IgD-negative memory B cell (primary cell): ENCODE results near the gene PDIA5. TPM values are rescaled to one million over a fixed set of nuclear protein-coding genes. Genes with fewer than 3 reads are reported as not detected.

Source experiments
- H3K27ac Mint-ChIP-seq, 3 donors: one replicate each; pipeline ENCODE4 v1.8.0; 2020 to 2022; ENCODE audit warnings: mild to moderate bottlenecking in 3 of 3, mixed read lengths in 3 of 3, moderate library complexity in 1 of 3
- H3K27me3 Mint-ChIP-seq: one replicate; pipeline ENCODE4 v1.8.0; 2021; ENCODE audit warnings: mixed read lengths
- H3K36me3 Mint-ChIP-seq: one replicate; pipeline ENCODE4 v1.8.0; 2020; ENCODE audit warnings: mild to moderate bottlenecking, mixed read lengths
- H3K4me1 Mint-ChIP-seq, 3 donors: one replicate each; pipeline ENCODE4 v1.8.0; 2020 to 2022; ENCODE audit warnings: mixed read lengths in 3 of 3, mild to moderate bottlenecking in 1 of 3
- H3K4me3 Mint-ChIP-seq, 4 donors: one replicate each; pipeline ENCODE4 v1.8.0; 2020 to 2022; ENCODE audit warnings: mild to moderate bottlenecking in 4 of 4, mixed read lengths in 4 of 4, moderate library complexity in 3 of 4
- H3K9me3 Mint-ChIP-seq, 3 donors: one replicate each; pipeline ENCODE4 v1.8.0; 2020 to 2021; ENCODE audit warnings: mixed read lengths in 3 of 3, mild to moderate bottlenecking in 1 of 3
- polyA plus RNA-seq: library from polyadenylated mRNA; unstranded; fragments of 300-500 nt; fragmentation: Illumina TruSeq; gene quantifications from one replicate; pipeline ENCODE4 v1.2.3, GENCODE V29; 2021

The PDIA5 gene
- polyA plus RNA-seq, 1 donor from 2014 or later: 4.2 TPM

GRCh38 chr3:123072152-123072551 is 5.3 kb downstream of the PDIA5 start:
- H3K27ac Mint-ChIP-seq: no peak overlapping the region
- H3K9me3 Mint-ChIP-seq: no peaks in the 10 kb centered on the region
- no peaks in the 10 kb centered on the region for H3K27me3 Mint-ChIP-seq
- H3K4me1 Mint-ChIP-seq: peaks cover 0 to 8% (median 6%) of the 10 kb centered on the region in 3 donors
- H3K4me3 Mint-ChIP-seq: no peak overlapping the region
- H3K36me3 Mint-ChIP-seq: no peaks in the 10 kb centered on the region

- H3K9me3 Mint-ChIP-seq: no peaks in the 10 kb centered on the region
- H3K36me3 Mint-ChIP-seq: no peaks in the 10 kb centered on the region
- H3K4me1 Mint-ChIP-seq: peaks cover 0 to 8% (median 6%) of the 10 kb centered on the region in 3 donors
- no peak overlapping the region for H3K27ac Mint-ChIP-seq
- H3K27me3 Mint-ChIP-seq: no peaks in the 10 kb centered on the region
- H3K4me3 Mint-ChIP-seq: no peak overlapping the region
Observed at GRCh38 chr3:123072564-123072963, 5.7 kb downstream of the PDIA5 start.

- Mint-ChIP-seq H3K36me3 (no peaks in the 10 kb centered on the region), H3K9me3 (no peaks in the 10 kb centered on the region), H3K27me3 (no peaks in the 10 kb centered on the region), H3K27ac (no peak overlapping the region), H3K4me1 (peaks cover 0 to 3% (median 0%) of the 10 kb centered on the region in 3 donors), H3K4me3 (no peak overlapping the region)
Observed at GRCh38 chr3:123075359-123075758, 8.5 kb downstream of the PDIA5 start.

- Mint-ChIP-seq H3K4me3 (no peak overlapping the region), H3K27me3 (no peaks in the 10 kb centered on the region), H3K36me3 (no peaks in the 10 kb centered on the region)
Observed at GRCh38 chr3:123076112-123076495, 9.3 kb downstream of the PDIA5 start.

GRCh38 chr3:123076496-123077418 is 9.9 kb downstream of the PDIA5 start:
- H3K27ac Mint-ChIP-seq: no peak overlapping the region
- H3K4me3 Mint-ChIP-seq: no peak overlapping the region
- H3K27me3 Mint-ChIP-seq: no peaks in the 10 kb centered on the region
- no peaks in the 10 kb centered on the region for H3K9me3 Mint-ChIP-seq
- H3K4me1 Mint-ChIP-seq: peaks cover 2 to 5% (median 3%) of the 10 kb centered on the region in 3 donors
- no peaks in the 10 kb centered on the region for H3K36me3 Mint-ChIP-seq

More at GRCh38 chr3:123076112-123076495, 9.3 kb downstream of the PDIA5 start:
- Mint-ChIP-seq H3K9me3 (no peaks in the 10 kb centered on the region), H3K27ac (no peak overlapping the region), H3K4me1 (peaks cover 0 to 4% (median 0%) of the 10 kb centered on the region in 3 donors)

- no peak overlapping the region for H3K4me3 Mint-ChIP-seq
- no peaks in the 10 kb centered on the region for H3K9me3 Mint-ChIP-seq
- peaks cover 9 to 11% (median 11%) of the 10 kb centered on the region in 3 donors for H3K4me1 Mint-ChIP-seq
- H3K36me3 Mint-ChIP-seq: no peaks in the 10 kb centered on the region
- no peaks in the 10 kb centered on the region for H3K27me3 Mint-ChIP-seq
- H3K27ac Mint-ChIP-seq: no peak overlapping the region
Observed at GRCh38 chr3:123078101-123078500, 11.3 kb downstream of the PDIA5 start.

- Mint-ChIP-seq H3K4me3 (no peak overlapping the region), H3K36me3 (no peaks in the 10 kb centered on the region), H3K9me3 (peaks cover 0 to 2% (median 0%) of the 10 kb centered on the region in 3 donors), H3K4me1 (peaks cover 12 to 18% (median 14%) of the 10 kb centered on the region in 3 donors), H3K27ac (no peak overlapping the region), H3K27me3 (no peaks in the 10 kb centered on the region)
Observed at GRCh38 chr3:123080864-123081562, 14.2 kb downstream of the PDIA5 start.

- H3K27me3 Mint-ChIP-seq: no peaks in the 10 kb centered on the region
- peaks cover 3% of the 10 kb centered on the region for H3K36me3 Mint-ChIP-seq
- H3K4me1 Mint-ChIP-seq: peaks cover 12 to 18% (median 14%) of the 10 kb centered on the region in 3 donors
- no peak overlapping the region for H3K4me3 Mint-ChIP-seq
- peaks cover 0 to 2% (median 0%) of the 10 kb centered on the region in 3 donors for H3K9me3 Mint-ChIP-seq
- H3K27ac Mint-ChIP-seq: no peak overlapping the region
Observed at GRCh38 chr3:123081718-123082369, 15.0 kb downstream of the PDIA5 start.

- H3K36me3 Mint-ChIP-seq: peaks cover 6% of the 10 kb centered on the region
- no peak overlapping the region for H3K27ac Mint-ChIP-seq
- H3K4me1 Mint-ChIP-seq: peaks cover 12 to 18% (median 14%) of the 10 kb centered on the region in 3 donors
- H3K9me3 Mint-ChIP-seq: peaks cover 0 to 2% (median 0%) of the 10 kb centered on the region in 3 donors
- no peaks in the 10 kb centered on the region for H3K27me3 Mint-ChIP-seq
- peak overlapping the region in 1 of 4 donors; percentile 25 for H3K4me3 Mint-ChIP-seq
Observed at GRCh38 chr3:123082370-123083065, 15.7 kb downstream of the PDIA5 start.

- peak overlapping the region in 1 of 3 donors; percentile 35 for H3K27ac Mint-ChIP-seq
- peak overlapping the region in 1 of 4 donors; percentile 6 for H3K4me3 Mint-ChIP-seq
- H3K4me1 Mint-ChIP-seq: peaks cover 12 to 18% (median 14%) of the 10 kb centered on the region in 3 donors
- peaks cover 6% of the 10 kb centered on the region for H3K36me3 Mint-ChIP-seq
- H3K9me3 Mint-ChIP-seq: peaks cover 0 to 2% (median 0%) of the 10 kb centered on the region in 3 donors
- H3K27me3 Mint-ChIP-seq: no peaks in the 10 kb centered on the region
Observed at GRCh38 chr3:123083383-123084124, 16.7 kb downstream of the PDIA5 start.

- Mint-ChIP-seq H3K36me3 (peaks cover 6% of the 10 kb centered on the region), H3K27me3 (no peaks in the 10 kb centered on the region), H3K27ac (peak overlapping the region in 1 of 3 donors; percentile 35), H3K9me3 (peaks cover 0 to 2% (median 0%) of the 10 kb centered on the region in 3 donors), H3K4me3 (peak overlapping the region in 1 of 4 donors; percentile 6), H3K4me1 (peaks cover 12 to 18% (median 14%) of the 10 kb centered on the region in 3 donors)
Observed at GRCh38 chr3:123084192-123084591, 17.4 kb downstream of the PDIA5 start.

GRCh38 chr3:123084738-123085237 is 18.0 kb downstream of the PDIA5 start:
- Mint-ChIP-seq H3K4me3 (peak overlapping the region in 1 of 4 donors; percentile 39), H3K4me1 (peaks cover 12 to 18% (median 14%) of the 10 kb centered on the region in 3 donors), H3K27ac (no peak overlapping the region), H3K27me3 (no peaks in the 10 kb centered on the region), H3K36me3 (peaks cover 6% of the 10 kb centered on the region), H3K9me3 (peaks cover 0 to 2% (median 0%) of the 10 kb centered on the region in 3 donors)

- H3K9me3 Mint-ChIP-seq: peaks cover 0 to 2% (median 0%) of the 10 kb centered on the region in 3 donors
- H3K4me3 Mint-ChIP-seq: no peak overlapping the region
- peaks cover 12 to 18% (median 14%) of the 10 kb centered on the region in 3 donors for H3K4me1 Mint-ChIP-seq
- H3K36me3 Mint-ChIP-seq: peaks cover 6% of the 10 kb centered on the region
- H3K27me3 Mint-ChIP-seq: no peaks in the 10 kb centered on the region
- no peak overlapping the region for H3K27ac Mint-ChIP-seq
Observed at GRCh38 chr3:123085293-123085931, 18.6 kb downstream of the PDIA5 start.
